A204.1 (cell line): ENCODE data around the gene KRTAP4-5.
"Not testable (repeated sequence)": the region's sequence is repeated elsewhere in the genome, so short reads cannot be mapped to it uniquely, and the experiment has no call there.

Source experiments
- FAIRE-seq: peaks from 2 replicates; lab custom pipeline; 2012; peaks lifted over from hg19 to GRCh38; lab: Jason Lieb, UNC

Gene KRTAP4-5

GRCh38 chr17:41108728-41109386, 40.8 kb downstream of the KRTAP4-5 start:
- not testable (repeated sequence) for FAIRE-seq

- FAIRE-seq: no peak
These were observed 41.6 kb downstream of the KRTAP4-5 start for GRCh38 chr17:41107941-41108450.

- not testable (repeated sequence) for FAIRE-seq
These were observed 44.3 kb downstream of the KRTAP4-5 start, which contains the start of gene KRTAP4-9 for GRCh38 chr17:41105347-41105746. Gene KRTAP4-9, plus strand, starts transcription at chr17:41105389. Its CDS starts 0 bp downstream, at chr17:41105389.

GRCh38 chr17:41104386-41105038, 45.1 kb downstream of the KRTAP4-5 start:
- FAIRE-seq: not testable (repeated sequence)

DNA sequence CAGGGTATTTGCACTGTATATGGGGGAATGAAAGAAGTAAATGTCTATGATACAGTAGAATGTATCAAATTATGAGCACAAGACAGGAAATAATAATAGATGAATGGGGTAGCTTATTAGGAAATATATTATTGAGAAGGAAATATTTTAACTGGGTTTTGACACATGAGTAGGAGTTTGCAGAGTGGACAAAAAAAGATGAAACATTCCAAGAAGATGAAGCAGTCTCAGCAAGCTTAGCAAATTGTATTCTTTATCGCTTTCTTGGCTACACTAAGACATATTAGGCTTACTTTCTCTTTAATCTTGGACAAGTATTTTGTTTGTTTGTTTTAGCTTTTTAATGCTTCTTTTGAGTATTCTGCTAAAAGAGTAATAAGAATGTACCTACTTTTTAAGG, 45.7 kb downstream of the KRTAP4-5 start:
- no peak for FAIRE-seq

DNA sequence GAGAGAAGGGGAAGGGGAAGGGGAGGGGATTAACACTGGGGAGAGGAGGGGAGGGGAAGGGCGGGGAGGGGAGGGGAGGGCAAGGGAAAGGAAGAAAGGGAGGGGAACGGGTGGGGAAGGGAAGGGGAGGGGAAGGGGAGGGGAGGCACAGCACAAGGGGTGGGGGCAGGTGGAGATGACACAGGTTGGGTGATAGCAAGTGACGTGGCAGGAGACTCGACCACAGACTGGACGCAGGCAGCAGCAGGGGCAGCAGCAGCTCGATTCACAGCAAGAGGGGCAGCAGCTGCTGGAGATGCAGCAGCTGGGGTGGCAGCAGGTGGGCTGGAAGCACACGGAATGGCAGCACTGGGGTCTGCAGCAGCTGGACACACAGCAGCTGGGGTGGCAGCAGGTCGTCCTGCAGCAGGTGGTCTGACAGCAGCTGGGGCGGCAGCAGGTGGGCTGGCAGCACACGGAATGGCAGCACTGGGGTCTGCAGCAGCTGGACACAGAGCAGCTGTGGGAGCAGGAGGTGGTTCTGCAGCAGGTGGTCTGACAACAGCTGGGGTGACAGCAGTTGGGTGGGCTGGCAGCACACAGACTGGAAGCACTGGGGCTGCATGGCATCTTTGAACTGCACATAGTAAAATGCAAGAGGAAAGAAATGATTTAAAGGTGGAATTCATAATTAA, 47.9 kb downstream of the KRTAP4-5 start, which contains the start of gene KRTAP4-16:
Gene KRTAP4-16 (minus strand): TSS at position 624 of the 674 bp plus-strand sequence. CDS start 0 bp downstream, at position 624.
- no peak for FAIRE-seq

GRCh38 chr17:41099682-41100480, 49.7 kb downstream of the KRTAP4-5 start:
- FAIRE-seq: not testable (repeated sequence)
